ENCODE measurements around the gene HEPACAM2. TPM values are rescaled to one million over a fixed set of nuclear protein-coding genes. Genes with fewer than 3 reads are reported as not detected.

HEPACAM2 gene
- total RNA-seq, 4 donors from 2014 or later = 0.19 to 0.54 TPM; not detected in 2

GRCh38 chr7:93219868-93220267 is 6.4 kb downstream of the HEPACAM2 start:
- no peak for DNase-seq (ENCODE audit: low spot score in 2 of 2)
- intact Hi-C loops (cut with DNase I; ENCODE audit: low total_unique reads) = no loop called here
- no peak for TF ChIP-seq POLR2A (IDR thresholded peaks at IDR 0.05)
- TF ChIP-seq CTCF (IDR thresholded peaks at IDR 0.05) = no peak
- 59 to 83% methylated on average over 1 of the region's 1 CpG for WGBS, 2 donors
- no peak overlapping the region for H3K4me3 ChIP-seq (ENCODE audit: low read depth, poor library complexity, severe bottlenecking)

- DNase-seq (ENCODE audit: low spot score in 2 of 2) = no peak
- intact Hi-C loops (cut with DNase I; ENCODE audit: low total_unique reads) = no loop called here
- no peak overlapping the region for H3K4me3 ChIP-seq (ENCODE audit: low read depth, poor library complexity, severe bottlenecking)
- WGBS, 2 donors = 78 to 80% methylated on average over 10 of the region's 10 CpGs
- TF ChIP-seq POLR2A (IDR thresholded peaks at IDR 0.05) (no peak), CTCF (IDR thresholded peaks at IDR 0.05) (no peak)
Observed at GRCh38 chr7:93218997-93219827, 7.1 kb downstream of the HEPACAM2 start.

- intact Hi-C loops (cut with DNase I; ENCODE audit: low total_unique reads) = no loop called here
- TF ChIP-seq POLR2A (IDR thresholded peaks at IDR 0.05) = no peak
- TF ChIP-seq CTCF (IDR thresholded peaks at IDR 0.05) = no peak
- no peak for DNase-seq (ENCODE audit: low spot score in 2 of 2)
- WGBS, 2 donors = 20 to 23% methylated on average over 1 of the region's 1 CpG
- no peak overlapping the region for H3K4me3 ChIP-seq (ENCODE audit: low read depth, poor library complexity, severe bottlenecking)
Observed at GRCh38 chr7:93212881-93213280, 13.4 kb downstream of the HEPACAM2 start.

GRCh38 chr7:93211228-93211818 is 14.9 kb downstream of the HEPACAM2 start:
- no peak overlapping the region for H3K4me3 ChIP-seq (ENCODE audit: low read depth, poor library complexity, severe bottlenecking)
- 78 to 85% methylated on average over 5 of the region's 5 CpGs for WGBS, 2 donors
- TF ChIP-seq CTCF (IDR thresholded peaks at IDR 0.05) (no peak), POLR2A (IDR thresholded peaks at IDR 0.05) (no peak)
- DNase-seq (ENCODE audit: low spot score in 2 of 2) = no peak
- intact Hi-C loops (cut with DNase I; ENCODE audit: low total_unique reads) = no loop called here

- intact Hi-C loops (cut with DNase I; ENCODE audit: low total_unique reads) = loop anchor here (5.0 kb wide), 1 partner anchor 123 kb away; no protein-coding TSS in a partner anchor
- WGBS, 2 donors = 44% methylated on average over 2 of the region's 2 CpGs
- no peak for DNase-seq (ENCODE audit: low spot score in 2 of 2)
- H3K4me3 ChIP-seq (ENCODE audit: low read depth, poor library complexity, severe bottlenecking) = no peak overlapping the region
- TF ChIP-seq CTCF (IDR thresholded peaks at IDR 0.05) = no peak
- no peak for TF ChIP-seq POLR2A (IDR thresholded peaks at IDR 0.05)
Observed at GRCh38 chr7:93205046-93205445, 21.2 kb downstream of the HEPACAM2 start.
